ENCODE results near the gene SLC45A3. TPM values are rescaled to one million over a fixed set of nuclear protein-coding genes. Genes with fewer than 3 reads are reported as not detected.

The SLC45A3 gene
- total RNA-seq, 1 experiment from 2014 or later = 12.3 TPM

DNA sequence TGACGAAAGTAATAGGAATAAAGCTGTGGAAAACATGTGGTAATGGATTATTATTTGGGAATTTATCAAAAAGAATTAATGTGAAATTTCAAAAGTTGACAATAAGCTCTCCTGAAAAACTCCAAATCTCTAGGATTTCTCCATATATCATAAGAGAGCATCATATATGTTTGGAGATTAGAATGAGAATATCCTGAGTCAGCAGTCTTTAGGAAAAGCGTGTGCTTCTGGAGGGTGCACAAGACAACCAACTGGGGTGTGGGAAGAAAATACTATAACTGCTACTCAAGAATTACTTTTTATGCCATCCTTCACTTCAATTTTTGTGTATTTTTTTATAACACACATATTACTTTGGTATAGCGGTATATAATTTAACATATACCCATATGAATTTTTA, 68.2 kb downstream of the SLC45A3 start:
- CTCF ChIA-PET = no interaction called here

More for the DNA sequence above, 68.2 kb downstream of the SLC45A3 start:
- RAD21 ChIA-PET (ENCODE audit: low non-redundant PET in 1 of 2, low total read pairs in 2 of 2, uncharacterized antibody in 2 of 2, unreplicated experiment in 2 of 2) = no interaction called here
- Histone ChIP-seq H2AFZ (ENCODE audit: low read depth, low read length, poor library complexity, severe bottlenecking) (no peak overlapping the region), H3K4me1 (ENCODE audit: control insufficient read depth in 1 of 2, insufficient read depth in 2 of 2, low read length in 2 of 2) (0 out of 4 replicates have a peak, but pooled peaks cover 0 to 4% of the 10 kb centered on the region in 2 experiments), H3K9ac (ENCODE audit: low read length) (no peak overlapping the region), H3K36me3 (ENCODE audit: control insufficient read depth in 1 of 2, insufficient read depth in 2 of 2, low read length in 2 of 2) (peaks cover 0 to 19% of the 10 kb centered on the region in 2 experiments; a peak in 3 of 4 replicates), H3K27ac (ENCODE audit: low read depth, low read length) (no peak overlapping the region), H3K4me2 (ENCODE audit: low read length) (no peak overlapping the region), H3K4me3 (replicated peaks in 1 of 2; ENCODE audit: low read depth in 1 of 2, low read length in 2 of 2) (no peak overlapping the region), H3K79me2 (ENCODE audit: insufficient read depth, low read length) (peaks cover 34% of the 10 kb centered on the region), H3K27me3 (ENCODE audit: insufficient read depth, low read length) (no peaks in the 10 kb centered on the region), H3K9me2 (ENCODE audit: insufficient read depth) (no peaks in the 10 kb centered on the region), H3K9me3 (ENCODE audit: control insufficient read depth in 1 of 2, insufficient read depth in 1 of 2, low read depth in 1 of 2, low read length in 2 of 2) (no peaks in the 10 kb centered on the region), H4K20me1 (ENCODE audit: insufficient read depth) (no peaks in the 10 kb centered on the region)
- BruUV-seq (replicated peaks) = no TSS peak
- intact Hi-C loops (cut with micrococcal nuclease) = no loop called here
- TF ChIP-seq CBX3 (IDR thresholded peaks at IDR 0.05; ENCODE audit: low read depth) = no peak
- TF ChIP-seq, protein P1, sequence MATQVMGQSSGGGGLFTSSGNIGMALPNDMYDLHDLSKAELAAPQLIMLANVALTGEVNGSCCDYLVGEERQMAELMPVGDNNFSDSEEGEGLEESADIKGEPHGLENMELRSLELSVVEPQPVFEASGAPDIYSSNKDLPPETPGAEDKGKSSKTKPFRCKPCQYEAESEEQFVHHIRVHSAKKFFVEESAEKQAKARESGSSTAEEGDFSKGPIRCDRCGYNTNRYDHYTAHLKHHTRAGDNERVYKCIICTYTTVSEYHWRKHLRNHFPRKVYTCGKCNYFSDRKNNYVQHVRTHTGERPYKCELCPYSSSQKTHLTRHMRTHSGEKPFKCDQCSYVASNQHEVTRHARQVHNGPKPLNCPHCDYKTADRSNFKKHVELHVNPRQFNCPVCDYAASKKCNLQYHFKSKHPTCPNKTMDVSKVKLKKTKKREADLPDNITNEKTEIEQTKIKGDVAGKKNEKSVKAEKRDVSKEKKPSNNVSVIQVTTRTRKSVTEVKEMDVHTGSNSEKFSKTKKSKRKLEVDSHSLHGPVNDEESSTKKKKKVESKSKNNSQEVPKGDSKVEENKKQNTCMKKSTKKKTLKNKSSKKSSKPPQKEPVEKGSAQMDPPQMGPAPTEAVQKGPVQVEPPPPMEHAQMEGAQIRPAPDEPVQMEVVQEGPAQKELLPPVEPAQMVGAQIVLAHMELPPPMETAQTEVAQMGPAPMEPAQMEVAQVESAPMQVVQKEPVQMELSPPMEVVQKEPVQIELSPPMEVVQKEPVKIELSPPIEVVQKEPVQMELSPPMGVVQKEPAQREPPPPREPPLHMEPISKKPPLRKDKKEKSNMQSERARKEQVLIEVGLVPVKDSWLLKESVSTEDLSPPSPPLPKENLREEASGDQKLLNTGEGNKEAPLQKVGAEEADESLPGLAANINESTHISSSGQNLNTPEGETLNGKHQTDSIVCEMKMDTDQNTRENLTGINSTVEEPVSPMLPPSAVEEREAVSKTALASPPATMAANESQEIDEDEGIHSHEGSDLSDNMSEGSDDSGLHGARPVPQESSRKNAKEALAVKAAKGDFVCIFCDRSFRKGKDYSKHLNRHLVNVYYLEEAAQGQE (IDR thresholded peaks at IDR 0.05; ENCODE audit: low read depth) = no peak
- TF ChIP-seq EZH2phosphoT487 (IDR thresholded peaks at IDR 0.05; ENCODE audit: borderline replicate concordance) = no peak
- no peak for TF ChIP-seq FOSL1 (IDR thresholded peaks at IDR 0.05; ENCODE audit: low read depth)
- no peak for TF ChIP-seq SP1 (IDR thresholded peaks at IDR 0.05; ENCODE audit: low read depth)
- POLR2A ChIA-PET = interaction anchor here (1.3 kb wide), 1 partner anchor 20 kb away, joined by 4 read pairs; no protein-coding TSS in a partner anchor
- DNase-seq (ENCODE audit: low read depth, low spot score) = no peak
- ATAC-seq = no peak
